ENCODE results near the gene SPDYE3.
"Not testable (repeated sequence)": the region's sequence is repeated elsewhere in the genome, so short reads cannot be mapped to it uniquely, and the experiment has no call there.

Gene SPDYE3

GRCh38 chr7:100288258-100288657 lies 19.2 kb upstream of the SPDYE3 start:
- DNase-seq = not testable (repeated sequence)

DNA sequence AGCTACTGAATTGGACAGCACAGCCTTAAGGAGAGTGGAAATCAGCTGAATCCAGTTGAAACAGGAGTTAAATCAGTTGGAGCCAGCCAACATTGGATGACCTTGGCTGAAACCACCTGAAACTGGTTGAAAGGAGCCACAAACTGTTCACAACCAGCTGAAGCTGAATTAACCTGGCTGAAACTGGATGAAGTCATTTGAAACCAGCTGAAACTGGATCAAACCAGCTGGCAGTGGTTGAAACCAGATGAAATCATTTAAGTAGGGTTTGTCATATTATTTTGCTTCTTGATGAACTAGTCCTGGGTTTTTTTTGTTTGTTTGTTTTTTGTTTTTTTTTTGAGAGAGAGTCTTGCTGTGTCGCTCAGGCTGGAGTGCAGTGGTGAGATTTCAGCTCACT lies 15.3 kb upstream of the SPDYE3 start:
- not testable (repeated sequence) for DNase-seq

DNA sequence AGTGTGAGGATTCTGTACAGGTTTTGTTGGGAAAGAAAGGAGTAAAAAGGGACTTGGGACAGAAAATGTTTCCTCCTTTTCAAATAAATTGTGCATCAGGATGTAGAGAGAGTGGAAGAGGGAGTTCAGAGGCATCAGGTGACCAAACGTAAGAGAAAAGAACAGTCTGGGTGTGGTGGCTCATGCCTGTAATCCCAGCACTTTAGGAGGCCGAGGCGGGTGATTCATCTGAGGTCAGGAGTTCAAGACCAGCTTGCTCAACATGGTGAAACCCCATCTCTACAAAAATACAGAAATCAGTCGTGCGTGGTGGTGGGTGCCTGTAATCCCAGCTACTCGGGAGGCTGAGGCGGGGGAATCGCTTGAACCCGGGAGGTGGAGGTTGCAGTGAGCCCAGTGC lies 12.2 kb upstream of the SPDYE3 start:
- not testable (repeated sequence) for DNase-seq

DNA sequence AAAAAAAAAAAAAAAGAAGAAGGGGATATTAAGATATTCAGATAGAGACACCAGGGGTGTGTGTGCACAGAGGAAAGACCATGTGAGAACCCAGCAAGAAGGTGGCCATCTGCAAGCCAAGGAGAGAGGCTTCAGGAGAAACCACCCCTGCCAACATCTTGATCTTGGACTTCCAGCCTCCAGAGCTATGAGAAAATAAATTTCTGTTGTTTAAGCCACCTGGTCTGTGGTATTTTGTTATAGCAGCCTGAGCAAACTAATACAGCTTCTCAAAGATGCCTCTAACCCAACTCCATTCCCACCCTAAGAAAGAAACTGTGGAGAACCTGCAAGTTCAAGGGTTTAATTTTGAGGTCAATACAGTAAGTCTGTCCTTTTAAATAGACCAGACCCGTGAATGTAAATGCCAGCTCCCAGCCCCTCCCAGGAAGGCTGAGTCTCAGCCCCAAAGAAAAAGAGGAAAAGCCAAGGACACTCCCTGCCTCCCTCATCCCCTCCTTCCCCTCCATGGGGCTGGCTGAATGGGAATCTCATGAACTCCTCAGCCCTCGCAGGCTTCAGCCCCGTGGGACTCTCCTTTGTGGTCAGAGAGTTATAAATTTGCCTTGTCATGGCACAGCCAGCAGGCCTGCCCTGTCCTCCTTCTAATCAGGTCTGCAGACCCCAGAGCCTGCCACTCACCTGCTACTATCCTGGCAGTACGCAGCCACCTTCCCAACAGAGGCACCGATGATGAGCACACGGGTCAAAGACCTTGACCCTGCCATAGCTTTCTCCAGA lies 9.5 kb upstream of the SPDYE3 start:
- DNase-seq = not testable (repeated sequence)

DNA sequence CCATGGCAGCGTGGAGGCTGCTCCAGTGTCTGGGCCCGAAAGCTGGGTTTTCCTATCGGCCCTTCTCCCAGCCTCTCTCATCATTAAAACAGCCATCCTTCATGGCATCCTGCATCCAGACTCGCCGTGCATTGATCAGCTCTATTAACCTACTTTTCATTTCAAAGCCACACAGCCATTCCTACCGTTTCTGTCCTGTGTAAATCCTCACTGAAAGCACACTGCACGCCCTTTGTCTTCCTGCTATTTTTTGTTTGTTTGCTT lies 8.9 kb upstream of the SPDYE3 start:
- DNase-seq = not testable (repeated sequence)

- not testable (repeated sequence) for DNase-seq
These were observed 3.0 kb upstream of the SPDYE3 start for GRCh38 chr7:100304526-100304925.

GRCh38 chr7:100318329-100318728 lies 10.8 kb downstream of the SPDYE3 start:
- not testable (repeated sequence) for DNase-seq

GRCh38 chr7:100321648-100322047 lies 14.1 kb downstream of the SPDYE3 start:
- not testable (repeated sequence) for DNase-seq

GRCh38 chr7:100324194-100324593 lies 16.7 kb downstream of the SPDYE3 start:
- not testable (repeated sequence) for DNase-seq

GRCh38 chr7:100325671-100326070 lies 18.2 kb downstream of the SPDYE3 start:
- not testable (repeated sequence) for DNase-seq

DNA sequence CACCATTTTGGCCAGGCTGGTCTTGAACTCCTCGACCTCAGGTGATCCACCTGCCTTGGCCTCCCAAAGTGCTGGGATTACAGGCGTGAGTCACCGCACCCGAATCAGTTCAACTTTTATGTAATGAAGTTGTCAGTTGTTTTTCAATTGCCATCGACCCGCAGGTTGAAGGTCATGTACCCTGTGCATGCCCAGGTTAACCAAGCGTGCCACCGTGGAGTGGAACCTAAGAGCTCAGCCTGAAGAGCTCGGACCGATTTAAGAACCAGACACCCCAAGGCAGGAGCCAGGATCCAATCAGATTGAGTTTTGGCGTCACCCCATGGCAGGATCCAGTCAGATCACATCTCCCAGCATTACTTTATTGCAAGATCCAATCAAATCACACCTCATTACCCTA lies 19.4 kb downstream of the SPDYE3 start:
- not testable (repeated sequence) for DNase-seq

DNA sequence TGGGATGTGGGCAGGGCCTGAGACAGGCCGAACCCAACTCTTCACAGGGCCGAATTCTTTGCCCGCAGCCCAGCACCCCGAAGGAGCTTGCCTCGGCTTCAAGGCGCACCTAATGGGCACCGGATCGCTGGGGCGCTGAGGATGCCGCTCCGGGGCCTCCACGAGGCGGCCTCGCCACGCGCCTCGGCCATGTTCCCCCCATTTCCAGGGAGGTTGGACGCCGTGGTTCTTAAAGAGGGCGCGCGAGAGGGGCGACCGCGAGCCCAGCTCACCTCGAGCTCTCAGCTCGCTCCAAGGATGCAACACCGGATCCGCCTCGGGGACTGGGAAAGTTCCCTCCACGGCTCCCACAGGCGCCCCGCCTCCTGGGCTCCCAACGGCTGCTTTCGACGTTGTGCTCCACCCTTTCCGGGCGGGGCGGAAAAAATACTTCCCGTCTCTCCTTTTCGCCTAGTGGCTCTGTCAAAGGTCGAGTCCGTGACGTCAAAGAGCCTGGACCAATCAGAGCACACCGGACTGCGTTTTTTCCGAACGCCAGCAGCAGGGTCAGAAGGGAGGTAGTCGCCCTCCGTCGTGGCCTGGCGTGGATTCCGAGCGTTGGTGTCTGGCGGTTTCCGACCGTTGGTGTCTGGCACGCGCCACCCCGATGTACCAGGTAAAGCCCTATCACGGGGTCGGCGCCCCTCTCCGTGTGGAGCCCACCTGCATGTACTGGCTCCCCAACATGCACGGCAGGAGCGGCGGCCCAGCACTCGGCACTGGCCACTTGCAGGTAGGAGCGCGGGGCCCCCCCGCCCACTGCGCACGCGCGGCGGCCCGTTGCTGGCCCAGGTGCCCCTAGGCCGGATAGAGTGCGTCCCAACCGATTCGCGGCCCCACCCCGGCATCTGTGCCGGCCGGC lies 28.3 kb downstream of the SPDYE3 start:
- DNase-seq = peak; percentile 58 to 93

DNA sequence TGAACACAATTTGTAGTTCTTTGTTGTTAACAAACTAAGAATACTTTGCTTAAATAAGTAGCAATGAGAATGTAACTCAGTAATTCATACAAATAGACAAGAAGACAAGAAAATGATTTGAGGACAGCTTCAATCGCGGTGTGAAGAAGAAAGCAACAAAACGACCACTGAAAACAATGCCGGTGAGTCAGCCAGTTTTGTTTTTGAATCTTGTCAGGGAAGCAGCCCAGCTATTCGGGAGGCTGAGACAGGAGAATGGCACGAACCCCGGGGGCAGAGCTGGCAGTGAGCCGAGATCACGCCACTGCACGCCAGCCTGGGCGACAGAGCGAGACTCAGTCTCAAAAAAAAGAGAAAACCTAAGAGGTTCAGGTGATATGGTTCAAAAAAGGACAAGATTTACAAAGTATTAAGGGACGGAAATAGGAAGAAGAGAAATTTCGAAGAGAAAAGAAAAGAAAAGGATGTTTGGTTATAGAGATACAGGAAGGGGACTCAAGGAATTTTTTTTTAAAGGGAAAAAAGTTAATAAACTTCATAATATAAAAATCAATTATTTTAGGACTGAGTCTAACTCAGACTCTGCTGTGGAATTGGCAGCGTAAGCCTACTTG lies 30.7 kb downstream of the SPDYE3 start:
- not testable (repeated sequence) for DNase-seq

DNA sequence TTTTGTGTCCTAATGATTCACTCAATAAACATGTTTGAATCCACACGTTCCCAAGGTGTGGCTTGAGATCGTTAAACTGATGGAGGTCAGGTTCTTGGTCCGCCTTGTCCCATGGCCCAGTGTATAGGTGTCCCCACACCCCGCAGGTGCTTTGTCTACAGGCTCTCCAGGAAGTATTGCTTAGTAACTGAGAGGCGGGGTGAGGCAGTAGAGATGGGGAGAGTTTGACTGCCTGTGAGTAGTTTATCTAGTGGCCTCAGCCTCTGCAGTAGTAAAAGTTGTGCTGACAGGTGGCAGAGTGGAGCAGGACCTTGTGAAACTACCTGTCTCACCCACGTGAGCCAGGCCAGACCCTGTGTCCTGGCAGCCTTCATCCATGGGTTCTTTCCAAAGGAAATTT lies 33.8 kb downstream of the SPDYE3 start:
- DNase-seq = not testable (repeated sequence)

DNA sequence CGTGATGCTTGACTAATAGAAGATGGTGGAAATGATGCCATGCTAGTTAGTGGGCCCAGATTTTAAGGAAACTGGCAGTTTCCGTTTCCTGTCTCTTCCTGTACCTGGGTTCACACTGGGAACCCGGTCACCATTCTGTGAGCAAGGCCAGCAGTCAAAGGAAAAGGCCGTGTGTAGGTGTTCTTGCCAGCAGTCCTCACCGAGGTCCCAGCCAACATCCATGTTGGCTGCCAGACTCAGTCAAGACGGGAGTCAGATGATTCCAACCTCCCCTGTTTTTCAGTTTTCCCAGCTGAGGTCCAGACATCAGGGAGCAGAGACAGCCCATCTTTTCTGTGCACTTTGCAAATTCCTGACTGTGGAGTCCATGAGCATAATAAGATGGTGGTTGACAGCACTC lies 35.3 kb downstream of the SPDYE3 start:
- DNase-seq = no peak

DNA sequence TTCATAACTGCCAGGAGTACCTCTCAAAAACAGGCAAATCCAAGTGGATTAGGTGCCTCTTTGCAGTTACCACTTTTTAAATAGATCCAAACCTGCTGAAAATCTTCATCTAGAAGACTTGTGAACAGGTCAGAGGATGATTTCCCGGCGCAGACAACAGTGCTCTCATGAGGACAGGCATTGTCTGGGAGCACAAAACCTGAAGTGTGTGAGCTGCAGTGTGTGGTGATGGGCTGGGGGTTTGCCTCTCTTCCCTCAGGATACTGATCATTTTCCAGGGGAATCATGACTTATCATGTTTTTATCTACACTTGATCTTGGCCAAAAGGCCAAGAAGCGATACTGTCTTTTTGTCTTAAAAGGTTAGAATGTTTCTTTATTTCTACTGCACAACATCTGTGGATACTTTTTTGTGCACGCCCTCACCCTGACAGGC lies 36.6 kb downstream of the SPDYE3 start:
- not testable (repeated sequence) for DNase-seq

DNA sequence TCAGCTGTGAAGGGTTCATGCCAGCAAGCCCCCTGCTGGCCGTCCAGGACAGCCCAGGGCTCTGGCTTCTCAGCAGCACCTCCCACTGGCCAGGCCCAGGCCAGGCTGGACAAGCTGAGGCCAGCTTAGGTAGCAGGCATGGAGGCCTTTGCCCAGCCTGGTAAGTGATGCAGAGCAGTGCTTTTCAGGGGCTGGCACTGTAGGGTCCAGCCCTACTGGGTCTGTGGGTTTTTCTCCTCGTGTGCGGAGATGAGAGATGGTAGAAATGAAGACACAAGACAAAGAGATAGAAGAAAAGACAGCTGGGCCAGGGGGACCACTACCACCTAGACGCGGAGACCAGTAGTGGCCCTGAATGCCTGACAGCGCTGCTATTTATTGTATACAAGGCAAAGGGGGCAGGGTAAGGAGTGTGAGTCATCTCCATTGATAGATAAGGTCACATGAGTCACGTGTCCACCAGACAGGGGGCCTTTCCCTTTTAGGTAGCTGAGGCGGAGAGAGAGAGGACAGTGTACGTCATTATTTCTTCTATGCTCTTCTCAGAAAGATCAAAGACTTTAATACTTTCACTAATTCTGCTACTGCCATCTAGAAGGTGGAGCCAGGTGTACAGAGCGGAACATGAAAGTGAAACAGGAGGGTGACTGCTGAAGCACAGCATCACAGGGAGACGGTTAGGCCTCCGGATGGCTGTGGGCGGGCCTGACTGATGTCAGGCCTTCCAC lies 37.2 kb downstream of the SPDYE3 start:
- peak in 1 of 2 donors; percentile 30 for DNase-seq

DNA sequence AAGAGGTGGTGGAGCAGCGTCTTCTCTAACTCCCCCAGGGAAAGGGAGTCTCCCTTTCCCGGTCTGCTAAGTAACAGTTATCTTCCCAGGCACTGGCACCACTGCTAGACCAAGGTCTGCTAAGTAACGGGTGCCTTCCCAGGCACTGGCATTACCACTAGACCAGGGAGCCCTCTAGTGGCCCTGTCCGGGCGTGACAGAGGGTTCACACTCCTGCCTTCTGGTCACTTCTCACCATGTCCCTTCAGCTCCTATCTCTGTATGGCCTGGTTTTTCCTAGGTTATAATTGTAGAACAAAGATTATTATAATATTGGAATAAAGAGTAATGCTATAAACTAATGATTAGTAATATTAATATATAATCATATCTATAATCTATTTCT lies 37.8 kb downstream of the SPDYE3 start:
- DNase-seq = peak; percentile 14 to 47

GRCh38 chr7:100346921-100347320 lies 39.4 kb downstream of the SPDYE3 start:
- no peak for DNase-seq

GRCh38 chr7:100348805-100349204 lies 41.3 kb downstream of the SPDYE3 start:
- no peak for DNase-seq

- DNase-seq = no peak
These were observed 42.3 kb downstream of the SPDYE3 start for GRCh38 chr7:100349757-100350156.

DNA sequence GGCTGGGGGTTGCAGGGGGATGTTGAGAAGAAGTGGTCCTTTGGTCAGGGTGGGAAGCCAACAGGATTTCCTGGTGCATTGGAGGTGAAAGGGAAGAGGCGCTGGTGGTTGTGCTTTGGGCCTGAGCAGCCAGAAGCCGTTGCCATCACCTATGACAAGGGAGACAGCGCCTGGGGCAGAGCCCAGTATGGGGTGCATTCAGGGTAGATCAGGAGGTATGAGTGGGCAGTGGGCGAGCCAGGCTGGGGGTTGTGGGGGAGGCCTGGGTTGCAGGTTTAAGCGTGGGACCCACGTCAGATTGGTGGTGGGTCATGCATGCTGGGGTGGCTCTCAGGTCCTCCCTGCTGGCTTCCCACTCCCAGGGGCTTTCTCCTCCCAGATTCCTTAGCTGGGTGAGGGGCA lies 44.2 kb downstream of the SPDYE3 start:
- no peak for DNase-seq

- DNase-seq = not testable (repeated sequence)
These were observed 44.8 kb downstream of the SPDYE3 start for GRCh38 chr7:100352230-100352781.

All from bone marrow (tissue), 2 donors.